GM18511 (cell line): ENCODE measurements around the gene PPP2R2B.

ENCODE experiments used
- ATAC-seq: cut with Tn5 transposase; IDR thresholded peaks from one replicate; pipeline ENCODE4 v1.9.1; 2021; ENCODE audit warnings: mild to moderate bottlenecking, moderate library complexity; ENCODE audit not compliant: unreplicated experiment

PPP2R2B gene

DNA sequence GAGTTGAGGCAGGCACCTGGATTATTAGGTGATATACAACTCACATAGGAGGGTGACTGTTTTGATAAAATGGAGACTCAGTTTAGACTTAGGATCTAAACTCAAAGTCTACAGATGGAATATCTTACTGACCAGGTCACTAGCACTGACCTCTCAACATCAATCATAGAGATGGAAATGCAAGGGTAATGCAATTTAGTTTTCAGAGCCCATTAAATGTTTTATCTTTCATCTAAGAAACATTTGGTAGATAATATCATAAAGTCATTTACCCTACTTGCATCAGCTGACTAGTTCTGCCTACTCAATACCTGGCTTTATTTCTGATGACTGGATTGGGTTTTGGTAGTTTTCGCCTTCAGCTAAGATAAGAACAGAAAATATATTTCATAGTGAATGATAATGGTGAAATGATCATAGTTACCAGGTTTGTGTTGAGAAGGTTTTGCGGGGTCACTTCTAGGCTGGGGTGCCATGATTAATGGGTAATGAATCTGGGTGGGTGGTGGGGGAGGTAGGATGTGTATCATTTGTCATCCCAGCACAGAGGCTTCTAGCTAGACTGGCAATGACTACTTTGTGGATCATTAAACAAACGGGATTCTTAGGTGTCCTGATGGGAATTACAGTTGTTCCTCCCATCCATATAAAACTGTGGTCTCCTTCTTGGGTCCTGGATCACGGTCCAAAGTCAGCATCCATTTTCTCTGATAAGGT lies 173.4 kb downstream of the PPP2R2B start:
- no peak for ATAC-seq

- ATAC-seq, result no peak
Observed at GRCh38 chr5:146703899-146704298, 174.7 kb downstream of the PPP2R2B start.

DNA sequence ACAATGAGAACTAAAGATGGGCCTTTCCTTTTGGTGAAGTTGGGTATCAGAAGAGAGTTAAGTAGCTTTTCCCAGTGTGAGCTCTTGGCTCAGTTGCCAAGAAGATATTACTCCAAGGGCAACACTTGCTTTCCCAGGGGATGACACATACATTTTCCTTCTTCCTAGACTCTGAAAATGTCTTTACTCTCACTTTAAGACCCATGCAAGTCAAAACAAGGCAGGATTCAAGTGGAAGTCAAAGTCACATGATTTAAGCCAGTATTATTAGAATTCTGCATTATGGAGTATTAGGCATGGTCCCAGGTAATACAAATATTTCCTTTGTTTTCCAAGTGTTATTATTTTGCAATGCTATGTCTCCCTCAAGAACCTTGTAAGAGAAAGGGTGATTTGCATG lies 175.1 kb downstream of the PPP2R2B start:
- ATAC-seq, result no peak

- no peak for ATAC-seq
Observed at GRCh38 chr5:146699664-146700418, 178.7 kb downstream of the PPP2R2B start.

GRCh38 chr5:146699138-146699537 lies 179.4 kb downstream of the PPP2R2B start:
- ATAC-seq, result no peak

GRCh38 chr5:146698651-146699050 lies 179.9 kb downstream of the PPP2R2B start:
- ATAC-seq, result no peak

DNA sequence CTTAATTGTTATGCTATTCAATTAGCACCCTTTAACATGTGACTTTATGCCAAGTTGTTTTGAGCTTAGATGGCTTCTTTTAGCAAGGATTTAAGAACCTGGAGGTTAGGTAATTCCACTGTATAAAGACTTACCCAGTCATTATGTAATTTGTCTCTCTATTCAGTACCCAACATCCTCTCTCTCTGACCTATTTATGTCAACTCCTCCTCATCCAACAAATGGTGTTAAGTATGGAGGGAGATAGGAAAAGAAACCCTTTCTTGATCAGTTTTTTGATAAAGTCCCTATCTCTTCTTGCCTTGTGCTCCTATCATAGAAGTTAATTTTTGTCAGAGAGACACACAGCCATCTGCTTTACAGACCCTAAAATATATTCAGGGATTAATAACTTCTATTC lies 181.3 kb downstream of the PPP2R2B start:
- ATAC-seq, result no peak

- no peak for ATAC-seq
Observed at GRCh38 chr5:146695646-146696045, 182.9 kb downstream of the PPP2R2B start.

- ATAC-seq, result no peak
Observed at GRCh38 chr5:146690880-146691355, 187.6 kb downstream of the PPP2R2B start.

GRCh38 chr5:146687630-146688029 lies 190.9 kb downstream of the PPP2R2B start:
- no peak for ATAC-seq

DNA sequence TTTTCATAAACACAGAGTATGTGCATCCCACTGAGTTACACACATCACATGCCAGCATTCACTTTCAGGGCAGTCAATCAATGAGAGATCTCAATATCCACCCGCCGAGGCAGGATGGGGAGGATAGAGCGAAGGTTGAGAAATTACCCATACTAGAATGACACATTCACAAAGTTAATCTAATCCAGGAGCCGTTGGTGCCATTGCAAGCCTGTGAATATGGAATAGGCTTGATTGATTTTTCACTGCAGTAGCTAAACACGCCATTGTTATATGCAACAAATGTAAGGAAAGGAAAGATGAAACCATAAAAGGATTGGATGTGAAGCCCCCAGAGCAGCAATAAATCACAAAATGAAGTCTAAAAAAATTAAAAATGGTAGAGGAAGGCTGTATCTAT lies 194.7 kb downstream of the PPP2R2B start:
- ATAC-seq, result no peak

- no peak for ATAC-seq
Observed at GRCh38 chr5:146682899-146683532, 195.5 kb downstream of the PPP2R2B start.

- ATAC-seq, result no peak
Observed at GRCh38 chr5:146681585-146682105, 196.9 kb downstream of the PPP2R2B start.

GRCh38 chr5:146680846-146681584 lies 197.5 kb downstream of the PPP2R2B start:
- ATAC-seq, result no peak

DNA sequence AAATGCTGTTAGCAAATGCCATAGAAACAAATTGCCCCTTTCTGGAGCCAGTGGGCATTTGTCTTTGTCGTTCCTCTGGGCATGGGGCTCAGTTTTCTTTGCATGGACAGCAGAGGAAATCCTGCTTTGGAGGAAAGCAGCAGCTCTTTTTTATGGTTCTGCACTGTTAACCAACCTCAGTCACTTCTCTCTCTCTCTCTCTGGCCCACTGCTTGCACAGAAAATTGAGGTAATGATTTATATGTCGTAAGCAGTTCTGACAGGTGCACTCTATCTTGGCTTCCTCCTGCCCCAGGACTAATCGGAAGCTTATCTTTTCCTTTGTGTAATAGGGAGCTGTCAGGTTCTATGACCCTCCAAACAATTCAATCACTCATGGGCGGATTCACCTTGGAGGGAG lies 202.9 kb downstream of the PPP2R2B start:
- ATAC-seq, result peak; percentile 88

- ATAC-seq, result no peak
Observed at GRCh38 chr5:146672866-146673265, 205.7 kb downstream of the PPP2R2B start.

GRCh38 chr5:146671561-146672295 lies 206.8 kb downstream of the PPP2R2B start:
- ATAC-seq, result no peak

- ATAC-seq, result no peak
Observed at GRCh38 chr5:146669656-146670055, 208.9 kb downstream of the PPP2R2B start.

GRCh38 chr5:146667633-146668272 lies 210.8 kb downstream of the PPP2R2B start:
- no peak for ATAC-seq

- peak; percentile 63 for ATAC-seq
Observed at GRCh38 chr5:146662229-146662628, 216.3 kb downstream of the PPP2R2B start.
